Fibroblast of lung (primary cell): Measurements from ENCODE around the gene KMT2C. TPM values are rescaled to one million over a fixed set of nuclear protein-coding genes. Genes with fewer than 3 reads are reported as not detected.

Source experiments
- DNase-seq, 2 donors: peaks; one replicate each; pipeline versions ENCODE4 v3.0.0 to v3.0.0-alpha.2; 2010; ENCODE audit warnings: low read depth in 2 of 2
- H2AFZ ChIP-seq: 2 replicates; pipeline ENCODE4 v1.5.1; 2012; ENCODE audit warnings: low read length, control low read depth, inconsistent platforms
- H3K27ac ChIP-seq: 2 replicates; pipeline ENCODE4 v1.5.1; 2011; ENCODE audit warnings: low read length, control low read depth; ENCODE audit not compliant: insufficient read depth
- H3K27me3 ChIP-seq: 2 replicates; pipeline ENCODE4 v1.5.1; 2011; ENCODE audit warnings: mild to moderate bottlenecking, low read length; ENCODE audit not compliant: control insufficient read depth, insufficient read depth
- H3K36me3 ChIP-seq: 2 replicates; pipeline ENCODE4 v1.5.1; 2011; ENCODE audit warnings: low read length; ENCODE audit not compliant: control insufficient read depth, insufficient read depth
- H3K4me1 ChIP-seq: 2 replicates; pipeline ENCODE4 v1.5.1; 2011; ENCODE audit warnings: low read length; ENCODE audit not compliant: control insufficient read depth, insufficient read depth; ENCODE audit errors: extremely low read depth
- H3K4me2 ChIP-seq: 2 replicates; pipeline ENCODE4 v1.5.1; 2011; ENCODE audit warnings: low read length, control low read depth; ENCODE audit not compliant: insufficient read depth; ENCODE audit errors: extremely low read depth
- H3K4me3 ChIP-seq, 4 experiments: fragments of 200-600 bp in 1 of 4; sonication (generic) in 1 of 4; replicated peaks in 1 of 4; 2 replicates each; pipeline ENCODE4 v1.5.1; 2011 to 2016; ENCODE audit warnings: low read length in 4 of 4, low read depth in 3 of 4, mild to moderate bottlenecking in 3 of 4, control low read depth in 2 of 4, inconsistent platforms in 1 of 4, mixed read lengths in 1 of 4; ENCODE audit not compliant: insufficient read depth in 1 of 4; ENCODE audit errors: control extremely low read depth in 1 of 4
- H3K79me2 ChIP-seq: 2 replicates; pipeline ENCODE4 v1.5.1; 2012; ENCODE audit warnings: mild to moderate bottlenecking, low read length, inconsistent platforms; ENCODE audit not compliant: control insufficient read depth, insufficient read depth
- H3K9ac ChIP-seq: 2 replicates; pipeline ENCODE4 v1.5.1; 2011; ENCODE audit warnings: mild to moderate bottlenecking, low read length, control low read depth; ENCODE audit not compliant: insufficient read depth
- H3K9me3 ChIP-seq: 2 replicates; pipeline ENCODE4 v1.5.1; 2012; ENCODE audit warnings: low read depth, low read length; ENCODE audit not compliant: control insufficient read depth, insufficient read depth
- H4K20me1 ChIP-seq: 2 replicates; pipeline ENCODE4 v1.5.1; 2011; ENCODE audit warnings: low read length; ENCODE audit not compliant: control insufficient read depth, insufficient read depth; ENCODE audit errors: extremely low read depth
- CTCF ChIP-seq, 2 donors: IDR thresholded peaks in 1 of 2; conservative IDR thresholded peaks in 1 of 2; 1 replicate in 1 of 2; 2 replicates in 1 of 2; pipeline ENCODE4 v1.5.1; 2011 to 2012; ENCODE audit warnings: low read length in 2 of 2, control low read depth in 1 of 2, inconsistent platforms in 1 of 2, low read depth in 1 of 2, mild to moderate bottlenecking in 1 of 2
- EZH2 ChIP-seq: IDR thresholded peaks from 2 replicates; pipeline ENCODE4 v1.5.1; 2012; ENCODE audit warnings: low read length, control low read depth, mild to moderate bottlenecking; ENCODE audit errors: missing control alignments
- polyA plus RNA-seq, 2 donors: library from polyadenylated mRNA; depleted of rRNA in 1 of 2; stranded (reverse) in 1 of 2; unstranded in 1 of 2; fragments of >200 nt; gene quantifications; 2 replicates each; pipeline ENCODE4 v1.2.1, GENCODE V29; 2011 to 2012; ENCODE audit warnings: missing spikeins in 1 of 2
- total RNA-seq: library from RNA; depleted of rRNA; stranded (reverse); fragments of >200 nt; gene quantifications from 2 replicates; pipeline ENCODE4 v1.2.1, GENCODE V29; 2014

KMT2C gene
- total and polyA plus RNA-seq, 2 donors (not counting 1 experiment from before 2014, with no cell fraction given): 11.1 to 32.4 TPM

GRCh38 chr7:152200395-152200794, 235.4 kb downstream of the KMT2C start:
- Histone ChIP-seq H3K4me2 (no peak overlapping the region), H3K27ac (no peak overlapping the region), H3K4me1 (no peaks in the 10 kb centered on the region), H2AFZ (no peak overlapping the region), H3K9ac (no peak overlapping the region), H3K9me3 (no peaks in the 10 kb centered on the region), H3K27me3 (no peaks in the 10 kb centered on the region), H4K20me1 (no peaks in the 10 kb centered on the region), H3K36me3 (no peaks in the 10 kb centered on the region), H3K4me3 (no peak overlapping the region), H3K79me2 (no peaks in the 10 kb centered on the region)
- DNase-seq: no peak
- TF ChIP-seq EZH2 (no peak), CTCF (conservative IDR thresholded peaks at IDR 0.05 in 1 of 2, IDR thresholded peaks at IDR 0.05 in 1 of 2; ENCODE audit: low read depth in 1 of 2, low read length in 2 of 2) (no peak)

- Histone ChIP-seq H3K4me2 (no peak overlapping the region), H3K27ac (no peak overlapping the region), H4K20me1 (no peaks in the 10 kb centered on the region), H3K9me3 (no peaks in the 10 kb centered on the region), H3K79me2 (no peaks in the 10 kb centered on the region), H3K36me3 (peaks cover 2% of the 10 kb centered on the region), H3K4me3 (no peak overlapping the region), H3K27me3 (no peaks in the 10 kb centered on the region), H2AFZ (no peak overlapping the region), H3K9ac (no peak overlapping the region), H3K4me1 (no peaks in the 10 kb centered on the region)
- DNase-seq: no peak
- TF ChIP-seq EZH2 (no peak), CTCF (conservative IDR thresholded peaks at IDR 0.05 in 1 of 2, IDR thresholded peaks at IDR 0.05 in 1 of 2; ENCODE audit: low read depth in 1 of 2, low read length in 2 of 2) (no peak)
Measured at GRCh38 chr7:152196391-152196790, 239.4 kb downstream of the KMT2C start.

GRCh38 chr7:152193880-152194279, 241.9 kb downstream of the KMT2C start:
- Histone ChIP-seq H3K4me2 (no peak overlapping the region), H3K79me2 (no peaks in the 10 kb centered on the region), H3K9ac (no peak overlapping the region), H4K20me1 (no peaks in the 10 kb centered on the region), H3K4me3 (no peak overlapping the region), H3K36me3 (peaks cover 3% of the 10 kb centered on the region), H3K27ac (no peak overlapping the region), H3K27me3 (no peaks in the 10 kb centered on the region), H3K9me3 (no peaks in the 10 kb centered on the region), H3K4me1 (no peaks in the 10 kb centered on the region), H2AFZ (no peak overlapping the region)
- TF ChIP-seq CTCF (conservative IDR thresholded peaks at IDR 0.05 in 1 of 2, IDR thresholded peaks at IDR 0.05 in 1 of 2; ENCODE audit: low read depth in 1 of 2, low read length in 2 of 2) (no peak), EZH2 (no peak)
- no peak for DNase-seq
